Measurements from ENCODE around the gene PDGFA.

Gene PDGFA

DNA sequence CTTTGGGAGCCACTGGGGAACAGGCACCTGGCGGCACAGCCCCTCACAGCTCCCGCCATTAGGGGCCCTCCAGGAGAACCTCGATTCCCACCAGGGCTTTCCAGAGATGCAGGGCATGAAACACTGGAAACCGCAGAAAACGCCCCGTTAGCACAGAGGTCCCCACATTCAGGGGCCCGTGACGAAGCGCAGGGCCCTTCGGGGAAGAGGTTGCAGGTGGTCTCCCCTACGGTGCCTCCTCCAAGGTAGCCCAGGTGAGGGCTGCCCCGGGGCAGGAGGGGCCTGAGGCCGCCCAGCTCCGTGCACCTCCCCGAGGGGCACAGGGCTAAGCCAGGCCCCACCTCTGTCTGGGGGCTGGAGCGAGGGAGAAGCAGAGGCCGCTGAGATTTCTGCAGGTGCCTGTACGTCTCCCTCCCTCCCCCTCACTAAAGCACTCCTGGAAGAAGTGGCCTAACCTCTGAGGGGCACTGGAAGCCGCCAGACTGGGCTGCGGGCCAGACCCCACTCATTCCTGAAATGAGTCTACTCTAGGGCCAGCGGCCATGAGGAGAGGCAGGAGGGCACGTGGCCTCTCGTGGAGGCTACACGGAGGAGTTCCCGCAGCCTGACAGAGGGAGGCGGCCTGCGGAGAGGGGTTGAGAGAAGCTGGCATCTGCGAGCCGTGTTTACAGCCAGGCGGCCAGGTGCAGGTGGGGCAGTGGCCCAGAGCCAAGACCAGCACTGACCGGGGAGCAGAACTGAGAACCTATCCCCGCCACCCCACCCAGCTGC lies 6.9 kb downstream of the PDGFA start:
- peaks cover 21% of the 10 kb centered on the region for H3K4me1 ChIP-seq (ENCODE audit: insufficient read depth, low read length)
- H3K36me3 ChIP-seq (ENCODE audit: insufficient read depth, low read length): peaks cover 64% of the 10 kb centered on the region
- no peak overlapping the region for H3K9ac ChIP-seq (ENCODE audit: low read depth, low read length)
- H3K27me3 ChIP-seq (ENCODE audit: insufficient read depth, low read length, poor library complexity): no peaks in the 10 kb centered on the region
- DNase-seq: no peak
- peaks cover 61% of the 10 kb centered on the region for H3K79me2 ChIP-seq (ENCODE audit: insufficient read depth, low read length)
- H4K20me1 ChIP-seq (ENCODE audit: insufficient read depth, low read length): peaks cover 61% of the 10 kb centered on the region
- H3K4me2 ChIP-seq (ENCODE audit: insufficient read depth, low read length): no peak overlapping the region
- H3K27ac ChIP-seq (ENCODE audit: low read length): no peak overlapping the region
- H3K9me3 ChIP-seq (ENCODE audit: insufficient read depth, low read length, severe bottlenecking): no peaks in the 10 kb centered on the region
- H3K4me3 ChIP-seq (ENCODE audit: low read depth in 1 of 2, low read length in 2 of 2): no peak overlapping the region
- no peak for TF ChIP-seq EZH2 (IDR thresholded peaks at IDR 0.05; ENCODE audit: borderline replicate concordance, low read depth, low read length, severe bottlenecking)
- TF ChIP-seq, protein P1, sequence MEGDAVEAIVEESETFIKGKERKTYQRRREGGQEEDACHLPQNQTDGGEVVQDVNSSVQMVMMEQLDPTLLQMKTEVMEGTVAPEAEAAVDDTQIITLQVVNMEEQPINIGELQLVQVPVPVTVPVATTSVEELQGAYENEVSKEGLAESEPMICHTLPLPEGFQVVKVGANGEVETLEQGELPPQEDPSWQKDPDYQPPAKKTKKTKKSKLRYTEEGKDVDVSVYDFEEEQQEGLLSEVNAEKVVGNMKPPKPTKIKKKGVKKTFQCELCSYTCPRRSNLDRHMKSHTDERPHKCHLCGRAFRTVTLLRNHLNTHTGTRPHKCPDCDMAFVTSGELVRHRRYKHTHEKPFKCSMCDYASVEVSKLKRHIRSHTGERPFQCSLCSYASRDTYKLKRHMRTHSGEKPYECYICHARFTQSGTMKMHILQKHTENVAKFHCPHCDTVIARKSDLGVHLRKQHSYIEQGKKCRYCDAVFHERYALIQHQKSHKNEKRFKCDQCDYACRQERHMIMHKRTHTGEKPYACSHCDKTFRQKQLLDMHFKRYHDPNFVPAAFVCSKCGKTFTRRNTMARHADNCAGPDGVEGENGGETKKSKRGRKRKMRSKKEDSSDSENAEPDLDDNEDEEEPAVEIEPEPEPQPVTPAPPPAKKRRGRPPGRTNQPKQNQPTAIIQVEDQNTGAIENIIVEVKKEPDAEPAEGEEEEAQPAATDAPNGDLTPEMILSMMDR (IDR thresholded peaks at IDR 0.05; ENCODE audit: borderline replicate concordance, extremely low read depth, low read length, poor library complexity, severe bottlenecking): no peak
- H2AFZ ChIP-seq (ENCODE audit: low read depth, low read length): no peak overlapping the region
- ATAC-seq (ENCODE audit: insufficient read depth, low read depth): no peak

- Histone ChIP-seq H3K4me1 (ENCODE audit: insufficient read depth, low read length) (peaks cover 17% of the 10 kb centered on the region), H3K36me3 (ENCODE audit: insufficient read depth, low read length) (peaks cover 70% of the 10 kb centered on the region), H3K27ac (ENCODE audit: low read length) (no peak overlapping the region), H3K9ac (ENCODE audit: low read depth, low read length) (no peak overlapping the region), H3K27me3 (ENCODE audit: insufficient read depth, low read length, poor library complexity) (no peaks in the 10 kb centered on the region), H4K20me1 (ENCODE audit: insufficient read depth, low read length) (peaks cover 64% of the 10 kb centered on the region), H3K9me3 (ENCODE audit: insufficient read depth, low read length, severe bottlenecking) (no peaks in the 10 kb centered on the region), H3K4me2 (ENCODE audit: insufficient read depth, low read length) (no peak overlapping the region), H3K79me2 (ENCODE audit: insufficient read depth, low read length) (peaks cover 57% of the 10 kb centered on the region), H2AFZ (ENCODE audit: low read depth, low read length) (no peak overlapping the region), H3K4me3 (ENCODE audit: low read depth in 1 of 2, low read length in 2 of 2) (no peak overlapping the region)
- DNase-seq: no peak
- no peak for ATAC-seq (ENCODE audit: insufficient read depth, low read depth)
- TF ChIP-seq, protein P1 (IDR thresholded peaks at IDR 0.05; ENCODE audit: borderline replicate concordance, extremely low read depth, low read length, poor library complexity, severe bottlenecking): no peak
- TF ChIP-seq EZH2 (IDR thresholded peaks at IDR 0.05; ENCODE audit: borderline replicate concordance, low read depth, low read length, severe bottlenecking): no peak
These were observed 7.5 kb downstream of the PDGFA start for GRCh38 chr7:512146-512510.

- H3K4me1 ChIP-seq (ENCODE audit: insufficient read depth, low read length): peaks cover 12% of the 10 kb centered on the region
- no peak overlapping the region for H3K4me2 ChIP-seq (ENCODE audit: insufficient read depth, low read length)
- no peak for TF ChIP-seq EZH2 (IDR thresholded peaks at IDR 0.05; ENCODE audit: borderline replicate concordance, low read depth, low read length, severe bottlenecking)
- TF ChIP-seq, protein P1 (IDR thresholded peaks at IDR 0.05; ENCODE audit: borderline replicate concordance, extremely low read depth, low read length, poor library complexity, severe bottlenecking): no peak
- H3K4me3 ChIP-seq (ENCODE audit: low read depth in 1 of 2, low read length in 2 of 2): no peak overlapping the region
- no peak for ATAC-seq (ENCODE audit: insufficient read depth, low read depth)
- no peaks in the 10 kb centered on the region for H3K27me3 ChIP-seq (ENCODE audit: insufficient read depth, low read length, poor library complexity)
- H2AFZ ChIP-seq (ENCODE audit: low read depth, low read length): no peak overlapping the region
- H3K36me3 ChIP-seq (ENCODE audit: insufficient read depth, low read length): peaks cover 76% of the 10 kb centered on the region
- H4K20me1 ChIP-seq (ENCODE audit: insufficient read depth, low read length): peaks cover 68% of the 10 kb centered on the region
- H3K79me2 ChIP-seq (ENCODE audit: insufficient read depth, low read length): peaks cover 52% of the 10 kb centered on the region
- no peak for DNase-seq
- no peak overlapping the region for H3K27ac ChIP-seq (ENCODE audit: low read length)
- no peak overlapping the region for H3K9ac ChIP-seq (ENCODE audit: low read depth, low read length)
- no peaks in the 10 kb centered on the region for H3K9me3 ChIP-seq (ENCODE audit: insufficient read depth, low read length, severe bottlenecking)
These were observed 8.0 kb downstream of the PDGFA start for GRCh38 chr7:511476-512145.
